ENCODE measurements around the gene EIPR1.

The EIPR1 gene

GRCh38 chr2:3377612-3378432 is at the start of gene EIPR1:
Gene EIPR1 (minus strand): TSS chr2:3377818. CDS start chr2:3377689, 129 bp downstream.
- DNase-seq, result peak; percentile 99

- no peak for DNase-seq
These were observed 49.7 kb upstream of the EIPR1 start for GRCh38 chr2:3427272-3427671.

GRCh38 chr2:3426615-3427014 is 49.0 kb upstream of the EIPR1 start:
- DNase-seq, result no peak

- no peak for DNase-seq
These were observed 46.7 kb upstream of the EIPR1 start for GRCh38 chr2:3424171-3424795.

- DNase-seq, result peak; percentile 74
These were observed 46.0 kb upstream of the EIPR1 start for GRCh38 chr2:3423492-3424170.

- DNase-seq, result no peak
These were observed 44.7 kb upstream of the EIPR1 start for GRCh38 chr2:3422161-3422779.

- no peak for DNase-seq
These were observed 44.0 kb upstream of the EIPR1 start for GRCh38 chr2:3421580-3421979.

- no peak for DNase-seq
These were observed 43.3 kb upstream of the EIPR1 start for GRCh38 chr2:3420769-3421397.

GRCh38 chr2:3420076-3420768 is 42.6 kb upstream of the EIPR1 start:
- DNase-seq, result no peak

GRCh38 chr2:3418766-3419404 is 41.3 kb upstream of the EIPR1 start:
- no peak for DNase-seq

- DNase-seq, result no peak
These were observed 36.7 kb upstream of the EIPR1 start for GRCh38 chr2:3414133-3414860.

GRCh38 chr2:3413697-3414096 is 36.1 kb upstream of the EIPR1 start:
- no peak for DNase-seq

GRCh38 chr2:3411103-3411502 is 33.5 kb upstream of the EIPR1 start:
- no peak for DNase-seq

- DNase-seq, result no peak
These were observed 32.1 kb upstream of the EIPR1 start for GRCh38 chr2:3409627-3410170.

- no peak for DNase-seq
These were observed 31.2 kb upstream of the EIPR1 start for GRCh38 chr2:3408781-3409180.

GRCh38 chr2:3406501-3406900 is 28.9 kb upstream of the EIPR1 start:
- DNase-seq, result no peak

- DNase-seq, result no peak
These were observed 28.3 kb upstream of the EIPR1 start for GRCh38 chr2:3405876-3406275.

GRCh38 chr2:3405307-3405706 is 27.7 kb upstream of the EIPR1 start:
- no peak for DNase-seq

- DNase-seq, result no peak
These were observed 26.8 kb upstream of the EIPR1 start for GRCh38 chr2:3404349-3404894.

- DNase-seq, result no peak
These were observed 26.1 kb upstream of the EIPR1 start for GRCh38 chr2:3403587-3404334.
